Lower leg skin (tissue), 3 donors: ENCODE measurements around the gene PDZD2.

ENCODE experiments used
- POLR2A ChIP-seq, 2 donors: fragments of 450-650 bp; IDR thresholded peaks; one replicate each; pipeline ENCODE4 v1.6.1; 2016 to 2017; ENCODE audit warnings: antibody characterized with exemption in 2 of 2, mild to moderate bottlenecking in 1 of 2, moderate library complexity in 1 of 2
- TF ChIP-seq, protein P1 (sequence below), 3 donors: fragments of 450-650 bp; IDR thresholded peaks; one replicate each; pipeline ENCODE4 v1.5.1; 2016; ENCODE audit warnings: antibody characterized with exemption in 3 of 3, mild to moderate bottlenecking in 3 of 3, moderate library complexity in 2 of 3

GRCh38 chr5:31750215-31750614 is 111.3 kb downstream of the PDZD2 start:
- TF ChIP-seq, protein P1, sequence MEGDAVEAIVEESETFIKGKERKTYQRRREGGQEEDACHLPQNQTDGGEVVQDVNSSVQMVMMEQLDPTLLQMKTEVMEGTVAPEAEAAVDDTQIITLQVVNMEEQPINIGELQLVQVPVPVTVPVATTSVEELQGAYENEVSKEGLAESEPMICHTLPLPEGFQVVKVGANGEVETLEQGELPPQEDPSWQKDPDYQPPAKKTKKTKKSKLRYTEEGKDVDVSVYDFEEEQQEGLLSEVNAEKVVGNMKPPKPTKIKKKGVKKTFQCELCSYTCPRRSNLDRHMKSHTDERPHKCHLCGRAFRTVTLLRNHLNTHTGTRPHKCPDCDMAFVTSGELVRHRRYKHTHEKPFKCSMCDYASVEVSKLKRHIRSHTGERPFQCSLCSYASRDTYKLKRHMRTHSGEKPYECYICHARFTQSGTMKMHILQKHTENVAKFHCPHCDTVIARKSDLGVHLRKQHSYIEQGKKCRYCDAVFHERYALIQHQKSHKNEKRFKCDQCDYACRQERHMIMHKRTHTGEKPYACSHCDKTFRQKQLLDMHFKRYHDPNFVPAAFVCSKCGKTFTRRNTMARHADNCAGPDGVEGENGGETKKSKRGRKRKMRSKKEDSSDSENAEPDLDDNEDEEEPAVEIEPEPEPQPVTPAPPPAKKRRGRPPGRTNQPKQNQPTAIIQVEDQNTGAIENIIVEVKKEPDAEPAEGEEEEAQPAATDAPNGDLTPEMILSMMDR (IDR thresholded peaks at IDR 0.05), result no peak
- no peak for TF ChIP-seq POLR2A (IDR thresholded peaks at IDR 0.05)
